ENCODE results near the gene CPSF4. TPM values are rescaled to one million over a fixed set of nuclear protein-coding genes. Genes with fewer than 3 reads are reported as not detected.

Gene CPSF4
- total and polyA plus RNA-seq, 12 donors, result 12.6 to 21.7 (median 16.1) TPM

GRCh38 chr7:99504281-99504602, 65.5 kb downstream of the CPSF4 start:
- Histone ChIP-seq H3K4me3 (peak overlapping the region; percentile 54 to 87 (median 76)), H3K4me1 (peaks cover 12 to 46% (median 36%) of the 10 kb centered on the region in 9 donors), H3K27ac (peak overlapping the region; percentile 80 to 96 (median 93)), H3K36me3 (peaks cover 0 to 3% (median 0%) of the 10 kb centered on the region in 9 donors), H3K27me3 (no peaks in the 10 kb centered on the region), H3K9me3 (no peaks in the 10 kb centered on the region)
- 8% methylated on average over 19 of the region's 19 CpGs for WGBS, 2 donors
- no peak for DNase-seq
- ATAC-seq, result peak in 5 of 8 donors; percentile 93 to 95 (median 93)
- intact Hi-C loops (cut with DNase I), result loop anchor here in 8 of 10 donors (1.0 to 10.0 kb wide), 8 partner anchors 31 to 129 kb away; partner anchors contain the start of genes ZNF655 (in 7 of the 8), FAM200A (in 6 of the 8), ZNF789 (in 3 of the 8) and ARPC1B (in 1 of the 8)
- TF ChIP-seq CTCF (IDR thresholded peaks at IDR 0.05), result no peak

GRCh38 chr7:99504603-99505323, 66.0 kb downstream of the CPSF4 start, which contains the start of gene ZKSCAN5:
Gene ZKSCAN5, plus strand, starts transcription at chr7:99504662. Its CDS starts 1,383 bp downstream, at chr7:99506045.
- H3K4me3 ChIP-seq, result peak within 1 kb of the TSS; percentile 54 to 87 (median 76)
- no peaks in the 10 kb centered on the region for H3K9me3 ChIP-seq
- TF ChIP-seq CTCF (IDR thresholded peaks at IDR 0.05), result peak in 3 of 9 donors; percentile 26 to 33 (median 29)
- ATAC-seq (peak; percentile 94 to 97 (median 96)), DNase-seq (peak; percentile 98 to 99)
- WGBS, 2 donors, result 0 to 1% methylated on average over 48 to 53 of the region's 53 CpGs
- peaks cover 12 to 45% (median 36%) of the 10 kb centered on the region in 9 donors for H3K4me1 ChIP-seq
- peaks cover 0 to 3% (median 0%) of the 10 kb centered on the region in 9 donors for H3K36me3 ChIP-seq
- H3K27ac ChIP-seq, result peak within 1 kb of the TSS; percentile 80 to 96 (median 93)
- intact Hi-C loops (cut with DNase I), result loop anchor here in 9 of 10 donors (1.0 to 10.0 kb wide), 9 partner anchors 32 to 130 kb away; partner anchors contain the start of genes FAM200A (in 7 of the 9), ZNF655 (in 7 of the 9), ZNF789 (in 3 of the 9) and ARPC1B (in 1 of the 9)
- H3K27me3 ChIP-seq, result no peaks in the 10 kb centered on the region

GRCh38 chr7:99505324-99505662, 66.5 kb downstream of the CPSF4 start:
- peak overlapping the region; percentile 54 to 87 (median 76) for H3K4me3 ChIP-seq
- no peak for DNase-seq
- intact Hi-C loops (cut with DNase I), result loop anchor here in 8 of 10 donors (2.0 to 10.0 kb wide), 6 partner anchors 32 to 130 kb away; partner anchors contain the start of genes FAM200A (in 6 of the 8), ZNF655 (in 6 of the 8), ARPC1B (in 1 of the 8) and ZNF789 (in 1 of the 8)
- no peak for TF ChIP-seq CTCF (IDR thresholded peaks at IDR 0.05)
- WGBS, 2 donors, result 2% methylated on average over 11 of the region's 11 CpGs
- H3K9me3 ChIP-seq, result no peaks in the 10 kb centered on the region
- peaks cover 0 to 8% (median 0%) of the 10 kb centered on the region in 9 donors for H3K36me3 ChIP-seq
- peak in 1 of 8 donors; percentile 0 for ATAC-seq
- H3K27ac ChIP-seq, result peak overlapping the region; percentile 59 to 96 (median 93)
- no peaks in the 10 kb centered on the region for H3K27me3 ChIP-seq
- peaks cover 12 to 45% (median 36%) of the 10 kb centered on the region in 9 donors for H3K4me1 ChIP-seq

Other genes with a start within 250 kb of the CPSF4 start
- gene KPNA7, start 230.8 kb upstream of the CPSF4 start, total RNA-seq, result not detected
- gene KPNA7, start 230.8 kb upstream of the CPSF4 start, polyA plus RNA-seq, result under 1 TPM in 1 of 2 donors, not detected in 1; 0.04 TPM
- not detected for gene MYH16, start 166.1 kb upstream of the CPSF4 start, total RNA-seq
- gene MYH16, start 166.1 kb upstream of the CPSF4 start, polyA plus RNA-seq, result not detected
- 100 to 1,000 TPM; 110 to 147 (median 134) TPM for gene ARPC1A, start 113.0 kb upstream of the CPSF4 start, total RNA-seq
- 100 to 1,000 TPM in 1 of 2 donors, 10 to 100 TPM in 1; 93.1 to 213 TPM for gene ARPC1A, start 113.0 kb upstream of the CPSF4 start, polyA plus RNA-seq
- 10 to 100 TPM; 16.2 to 92.0 (median 19.0) TPM for gene ARPC1B, start 64.2 kb upstream of the CPSF4 start, total RNA-seq
- gene ARPC1B, start 64.2 kb upstream of the CPSF4 start, polyA plus RNA-seq, result 100 to 1,000 TPM in 1 of 2 donors, 10 to 100 TPM in 1; 35.4 to 161 TPM
- 100 to 1,000 TPM in 3 of 10 donors, 10 to 100 TPM in 7; 89.7 to 130 (median 97.6) TPM for gene PDAP1, start 30.3 kb upstream of the CPSF4 start, total RNA-seq
- 100 to 1,000 TPM in 1 of 2 donors, 10 to 100 TPM in 1; 71.4 to 312 TPM for gene PDAP1, start 30.3 kb upstream of the CPSF4 start, polyA plus RNA-seq
- 10 to 100 TPM; 28.3 to 59.7 (median 40.9) TPM for gene BUD31, start 30.0 kb upstream of the CPSF4 start, total RNA-seq
- 100 to 1,000 TPM in 1 of 2 donors, 10 to 100 TPM in 1; 81.7 to 116 TPM for gene BUD31, start 30.0 kb upstream of the CPSF4 start, polyA plus RNA-seq
- gene PTCD1, start 145 bp upstream of the CPSF4 start, total RNA-seq, result 1 to 10 TPM; 2.7 to 4.8 (median 3.1) TPM
- gene PTCD1, start 145 bp upstream of the CPSF4 start, polyA plus RNA-seq, result 1 to 10 TPM; 2.4 to 3.2 TPM
- gene ATP5MF, start 27.2 kb downstream of the CPSF4 start, total RNA-seq, result 100 to 1,000 TPM; 571 to 924 (median 746) TPM
- gene ATP5MF, start 27.2 kb downstream of the CPSF4 start, polyA plus RNA-seq, result 1,000 to 10,000 TPM; 2,534 to 4,161 TPM
- gene ZNF789, start 33.9 kb downstream of the CPSF4 start, total RNA-seq, result 1 to 10 TPM; 1.7 to 5.6 (median 3.7) TPM
- 10 to 100 TPM in 1 of 2 donors, 1 to 10 TPM in 1; 2.5 to 10.9 TPM for gene ZNF789, start 33.9 kb downstream of the CPSF4 start, polyA plus RNA-seq
- gene ZNF394, start 61.3 kb downstream of the CPSF4 start, total RNA-seq, result 10 to 100 TPM; 14.1 to 20.2 (median 16.0) TPM
- gene ZNF394, start 61.3 kb downstream of the CPSF4 start, polyA plus RNA-seq, result 10 to 100 TPM; 10.8 to 23.6 TPM
- gene ZKSCAN5, start 65.7 kb downstream of the CPSF4 start, total RNA-seq, result 1 to 10 TPM; 5.7 to 8.5 (median 7.8) TPM
- 1 to 10 TPM; 2.8 to 3.0 TPM for gene ZKSCAN5, start 65.7 kb downstream of the CPSF4 start, polyA plus RNA-seq
- gene FAM200A, start 113.2 kb downstream of the CPSF4 start, total RNA-seq, result 1 to 10 TPM; 4.3 to 7.7 (median 5.6) TPM
- 1 to 10 TPM; 3.4 to 7.5 TPM for gene FAM200A, start 113.2 kb downstream of the CPSF4 start, polyA plus RNA-seq
- gene ZNF655, start 119.7 kb downstream of the CPSF4 start, total RNA-seq, result 10 to 100 TPM; 27.2 to 37.6 (median 30.8) TPM
- 10 to 100 TPM; 22.0 to 54.1 TPM for gene ZNF655, start 119.7 kb downstream of the CPSF4 start, polyA plus RNA-seq
- under 1 TPM in 3 of 10 donors, not detected in 7; 0.20 to 0.23 (median 0.23) TPM for gene TMEM225B, start 159.3 kb downstream of the CPSF4 start, total RNA-seq
- gene TMEM225B, start 159.3 kb downstream of the CPSF4 start, polyA plus RNA-seq, result under 1 TPM; 0.10 to 0.37 TPM
- gene ZSCAN25, start 178.0 kb downstream of the CPSF4 start, total RNA-seq, result 10 to 100 TPM in 3 of 10 donors, 1 to 10 TPM in 7; 6.1 to 10.5 (median 7.8) TPM
- gene ZSCAN25, start 178.0 kb downstream of the CPSF4 start, polyA plus RNA-seq, result 1 to 10 TPM; 2.5 to 3.6 TPM
- not detected for gene CYP3A5, start 241.1 kb downstream of the CPSF4 start, total RNA-seq
- gene CYP3A5, start 241.1 kb downstream of the CPSF4 start, polyA plus RNA-seq, result under 1 TPM in 1 of 2 donors, not detected in 1; 0.03 TPM